Measurements from ENCODE around the gene MGAT5.

The MGAT5 gene

GRCh38 chr2:134253117-134253704, 661 bp upstream of the MGAT5 start:
- DNase-seq (ENCODE audit: low read depth): no peak

GRCh38 chr2:134254824-134255223, 952 bp downstream of the MGAT5 start:
- no peak for DNase-seq (ENCODE audit: low read depth)

GRCh38 chr2:134256956-134257355, 3.1 kb downstream of the MGAT5 start:
- DNase-seq (ENCODE audit: low read depth): no peak

GRCh38 chr2:134257509-134257908, 3.6 kb downstream of the MGAT5 start:
- no peak for DNase-seq (ENCODE audit: low read depth)

GRCh38 chr2:134257965-134258683, 4.3 kb downstream of the MGAT5 start:
- no peak for DNase-seq (ENCODE audit: low read depth)

GRCh38 chr2:134258684-134259388, 5.0 kb downstream of the MGAT5 start:
- DNase-seq (ENCODE audit: low read depth): no peak

- DNase-seq (ENCODE audit: low read depth): no peak
Measured at GRCh38 chr2:134259571-134259970, 5.7 kb downstream of the MGAT5 start.

GRCh38 chr2:134259994-134260393, 6.1 kb downstream of the MGAT5 start:
- no peak for DNase-seq (ENCODE audit: low read depth)

- no peak for DNase-seq (ENCODE audit: low read depth)
Measured at GRCh38 chr2:134260713-134261112, 6.8 kb downstream of the MGAT5 start.

GRCh38 chr2:134261398-134262131, 7.7 kb downstream of the MGAT5 start:
- no peak for DNase-seq (ENCODE audit: low read depth)

GRCh38 chr2:134262684-134263083, 8.8 kb downstream of the MGAT5 start:
- no peak for DNase-seq (ENCODE audit: low read depth)

GRCh38 chr2:134268265-134268664, 14.4 kb downstream of the MGAT5 start:
- DNase-seq (ENCODE audit: low read depth): no peak

GRCh38 chr2:134269230-134269629, 15.4 kb downstream of the MGAT5 start:
- DNase-seq (ENCODE audit: low read depth): no peak

- DNase-seq (ENCODE audit: low read depth): no peak
Measured at GRCh38 chr2:134269972-134270735, 16.3 kb downstream of the MGAT5 start.

- DNase-seq (ENCODE audit: low read depth): no peak
Measured at GRCh38 chr2:134271758-134272157, 17.9 kb downstream of the MGAT5 start.

- DNase-seq (ENCODE audit: low read depth): no peak
Measured at GRCh38 chr2:134272806-134273205, 18.9 kb downstream of the MGAT5 start.

- no peak for DNase-seq (ENCODE audit: low read depth)
Measured at GRCh38 chr2:134273256-134273983, 19.5 kb downstream of the MGAT5 start.

GRCh38 chr2:134274121-134274520, 20.2 kb downstream of the MGAT5 start:
- DNase-seq (ENCODE audit: low read depth): no peak

GRCh38 chr2:134275058-134275862, 21.4 kb downstream of the MGAT5 start:
- DNase-seq (ENCODE audit: low read depth): no peak

All from activated T-helper 9 cell treated with anti-CD3 and anti-CD28 coated beads, Interleukin-2, amount 50 U/mL, for 16 hours (primary cell).